HG02943 (cell line): ENCODE measurements around the gene CDCP1.

Experiments
- ATAC-seq: cut with Tn5 transposase; IDR thresholded peaks from one replicate; pipeline ENCODE4 v1.9.1; 2021; ENCODE audit warnings: mild to moderate bottlenecking, low read depth, moderate library complexity; ENCODE audit not compliant: unreplicated experiment

CDCP1 gene

GRCh38 chr3:45139372-45140140 is 6.6 kb downstream of the CDCP1 start:
- ATAC-seq = no peak

GRCh38 chr3:45137656-45138181 is 8.5 kb downstream of the CDCP1 start:
- no peak for ATAC-seq

- no peak for ATAC-seq
Measured at GRCh38 chr3:45135959-45136358, 10.2 kb downstream of the CDCP1 start.

- no peak for ATAC-seq
Measured at GRCh38 chr3:45134758-45135521, 11.2 kb downstream of the CDCP1 start.

GRCh38 chr3:45132568-45133211 is 13.5 kb downstream of the CDCP1 start:
- no peak for ATAC-seq

- ATAC-seq = no peak
Measured at GRCh38 chr3:45131201-45131600, 15.0 kb downstream of the CDCP1 start.

GRCh38 chr3:45130476-45130875 is 15.7 kb downstream of the CDCP1 start:
- no peak for ATAC-seq

- no peak for ATAC-seq
Measured at GRCh38 chr3:45128950-45129349, 17.2 kb downstream of the CDCP1 start.

- no peak for ATAC-seq
Measured at GRCh38 chr3:45127130-45127822, 18.9 kb downstream of the CDCP1 start.

GRCh38 chr3:45126730-45127129 is 19.4 kb downstream of the CDCP1 start:
- no peak for ATAC-seq

GRCh38 chr3:45125550-45126026 is 20.6 kb downstream of the CDCP1 start:
- ATAC-seq = no peak

- ATAC-seq = no peak
Measured at GRCh38 chr3:45124956-45125355, 21.2 kb downstream of the CDCP1 start.

- ATAC-seq = no peak
Measured at GRCh38 chr3:45124352-45124751, 21.8 kb downstream of the CDCP1 start.

- no peak for ATAC-seq
Measured at GRCh38 chr3:45123581-45124269, 22.5 kb downstream of the CDCP1 start.

GRCh38 chr3:45123030-45123429 is 23.1 kb downstream of the CDCP1 start:
- ATAC-seq = no peak

GRCh38 chr3:45120359-45121158 is 25.6 kb downstream of the CDCP1 start:
- no peak for ATAC-seq

- no peak for ATAC-seq
Measured at GRCh38 chr3:45119824-45120358, 26.3 kb downstream of the CDCP1 start.

GRCh38 chr3:45119376-45119775 is 26.8 kb downstream of the CDCP1 start:
- ATAC-seq = no peak

- no peak for ATAC-seq
Measured at GRCh38 chr3:45118615-45119071, 27.5 kb downstream of the CDCP1 start.
